ENCODE results near the gene EYS. TPM values are rescaled to one million over a fixed set of nuclear protein-coding genes. Genes with fewer than 3 reads are reported as not detected.

EYS gene
- total and polyA plus RNA-seq, 4 donors: 0.53 to 4.5 (median 2.4) TPM

DNA sequence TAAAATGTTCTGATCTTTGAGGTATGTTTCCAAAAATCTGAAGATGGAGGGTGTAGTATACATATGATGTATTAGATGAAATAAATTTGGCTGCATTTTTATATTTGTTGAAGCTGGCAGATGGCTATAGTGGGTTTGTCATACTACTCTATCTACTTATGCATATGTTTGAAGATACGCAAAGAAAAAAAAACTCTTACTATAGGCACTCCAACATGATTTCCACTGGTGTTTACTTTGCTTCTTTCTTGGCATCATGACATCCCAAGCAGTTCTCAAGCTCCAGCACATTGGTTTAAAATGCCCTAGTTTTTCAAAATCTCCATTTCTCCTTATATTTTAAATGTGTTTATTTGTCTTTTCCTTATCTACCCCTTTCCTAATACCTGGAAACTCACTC, 1359.6 kb downstream of the EYS start:
- Histone ChIP-seq H3K27ac (ENCODE audit: low read depth, low read length) (no peak overlapping the region), H3K9me3 (ENCODE audit: control insufficient read depth, insufficient read depth, low read length) (no peaks in the 10 kb centered on the region), H3K36me3 (ENCODE audit: control insufficient read depth, insufficient read depth, low read length) (no peaks in the 10 kb centered on the region), H3K27me3 (ENCODE audit: control insufficient read depth, insufficient read depth, low read length) (no peaks in the 10 kb centered on the region), H3K4me3 (ENCODE audit: low read depth, low read length) (no peak overlapping the region), H3K4me1 (ENCODE audit: control insufficient read depth, insufficient read depth, low read length) (no peaks in the 10 kb centered on the region)
- DNase-seq (ENCODE audit: low read depth in 4 of 6, low spot score in 6 of 6): peak in 1 of 6 donors; percentile 58
- WGBS (ENCODE audit: insufficient coverage): no CpG with 5 or more reads among the region's 1 CpG

DNA sequence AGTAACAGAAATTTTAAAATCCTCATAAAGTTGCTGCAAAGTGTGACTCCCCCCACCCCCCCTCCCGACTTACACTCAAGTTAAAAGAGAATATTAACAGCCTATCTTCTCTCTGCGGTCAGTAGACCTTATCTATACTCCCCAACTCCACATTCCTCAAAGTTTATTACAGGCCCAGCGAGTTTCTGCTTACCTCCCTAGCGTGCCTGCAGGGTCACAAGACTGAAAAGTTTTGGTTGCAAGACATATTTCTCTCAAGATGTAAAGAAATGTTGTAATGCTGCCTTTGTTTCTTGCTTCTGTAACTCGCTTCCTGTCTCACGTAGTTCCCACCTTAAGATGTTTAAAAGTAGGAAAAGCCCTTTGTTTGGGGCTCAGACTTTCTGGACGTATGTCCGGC, 1371.8 kb downstream of the EYS start:
- H3K4me1 ChIP-seq (ENCODE audit: control insufficient read depth, insufficient read depth, low read length): no peaks in the 10 kb centered on the region
- no peaks in the 10 kb centered on the region for H3K36me3 ChIP-seq (ENCODE audit: control insufficient read depth, insufficient read depth, low read length)
- no peak for DNase-seq (ENCODE audit: low read depth in 4 of 6, low spot score in 6 of 6)
- no peak overlapping the region for H3K4me3 ChIP-seq (ENCODE audit: low read depth, low read length)
- 100% methylated on average over 1 of the region's 8 CpGs for WGBS (ENCODE audit: insufficient coverage)
- peaks cover 1% of the 10 kb centered on the region for H3K9me3 ChIP-seq (ENCODE audit: control insufficient read depth, insufficient read depth, low read length)
- H3K27me3 ChIP-seq (ENCODE audit: control insufficient read depth, insufficient read depth, low read length): no peaks in the 10 kb centered on the region
- H3K27ac ChIP-seq (ENCODE audit: low read depth, low read length): no peak overlapping the region

DNA sequence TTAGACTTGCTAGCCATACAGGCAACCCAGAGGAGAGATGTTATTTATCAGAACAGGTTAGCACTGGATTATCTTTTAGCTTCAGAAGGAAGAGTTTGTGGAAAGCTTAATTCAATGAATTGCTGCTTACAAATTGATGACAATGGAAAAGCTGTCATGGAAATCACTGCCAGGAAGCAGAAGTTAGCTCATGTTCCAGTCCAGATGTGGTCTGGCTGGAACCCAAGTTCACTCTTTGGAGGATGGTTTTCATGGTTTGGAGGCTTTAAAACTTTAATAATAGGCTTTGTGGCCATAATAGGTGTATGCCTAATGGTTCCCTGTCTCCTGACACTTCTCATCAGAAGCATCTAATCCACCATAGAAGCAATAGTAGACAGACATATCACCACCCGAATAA, 1372.4 kb downstream of the EYS start:
- no peak overlapping the region for H3K4me3 ChIP-seq (ENCODE audit: low read depth, low read length)
- no peaks in the 10 kb centered on the region for H3K4me1 ChIP-seq (ENCODE audit: control insufficient read depth, insufficient read depth, low read length)
- no peaks in the 10 kb centered on the region for H3K27me3 ChIP-seq (ENCODE audit: control insufficient read depth, insufficient read depth, low read length)
- DNase-seq (ENCODE audit: low read depth in 4 of 6, low spot score in 6 of 6): no peak
- peaks cover under 1% of the 10 kb centered on the region for H3K9me3 ChIP-seq (ENCODE audit: control insufficient read depth, insufficient read depth, low read length)
- no peak overlapping the region for H3K27ac ChIP-seq (ENCODE audit: low read depth, low read length)
- WGBS (ENCODE audit: insufficient coverage): no CpG with 5 or more reads among the region's 1 CpG
- no peaks in the 10 kb centered on the region for H3K36me3 ChIP-seq (ENCODE audit: control insufficient read depth, insufficient read depth, low read length)

DNA sequence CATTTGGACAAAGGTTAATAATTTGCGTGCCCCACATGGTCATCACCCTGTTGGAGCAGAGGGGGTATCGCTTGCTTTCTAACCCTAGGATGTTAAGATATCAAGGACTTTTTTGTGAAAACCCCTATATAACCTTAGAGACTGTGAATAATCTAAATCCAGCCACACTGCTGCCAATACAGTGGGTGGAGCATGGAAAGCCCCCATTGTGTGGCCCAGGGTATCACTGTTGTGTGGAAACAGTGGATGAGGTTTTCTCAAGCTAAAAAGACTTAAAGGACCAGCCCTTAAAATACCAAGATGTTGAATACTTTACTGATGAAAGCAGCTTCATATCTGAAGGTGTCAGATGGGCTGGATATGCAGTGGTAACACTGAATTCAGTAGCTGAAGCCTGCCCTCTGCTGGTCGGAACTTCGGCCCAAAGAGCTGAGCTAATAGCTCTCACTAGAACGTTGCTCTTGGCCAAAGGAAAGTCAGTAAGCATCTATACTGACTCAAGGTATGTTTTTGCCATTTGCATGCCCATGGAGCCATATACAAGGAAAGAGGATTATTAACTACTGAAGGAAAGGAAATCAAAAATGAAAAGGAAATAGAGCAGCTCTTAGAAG, 1376.2 kb downstream of the EYS start:
- Histone ChIP-seq H3K4me1 (ENCODE audit: control insufficient read depth, insufficient read depth, low read length) (no peaks in the 10 kb centered on the region), H3K27ac (ENCODE audit: low read depth, low read length) (no peak overlapping the region), H3K4me3 (ENCODE audit: low read depth, low read length) (no peak overlapping the region), H3K9me3 (ENCODE audit: control insufficient read depth, insufficient read depth, low read length) (no peaks in the 10 kb centered on the region), H3K27me3 (ENCODE audit: control insufficient read depth, insufficient read depth, low read length) (no peaks in the 10 kb centered on the region), H3K36me3 (ENCODE audit: control insufficient read depth, insufficient read depth, low read length) (no peaks in the 10 kb centered on the region)
- WGBS (ENCODE audit: insufficient coverage): 18% methylated on average over 3 of the region's 5 CpGs
- peak in 5 of 6 donors; percentile 4 to 73 (median 5) for DNase-seq (ENCODE audit: low read depth in 4 of 6, low spot score in 6 of 6)

DNA sequence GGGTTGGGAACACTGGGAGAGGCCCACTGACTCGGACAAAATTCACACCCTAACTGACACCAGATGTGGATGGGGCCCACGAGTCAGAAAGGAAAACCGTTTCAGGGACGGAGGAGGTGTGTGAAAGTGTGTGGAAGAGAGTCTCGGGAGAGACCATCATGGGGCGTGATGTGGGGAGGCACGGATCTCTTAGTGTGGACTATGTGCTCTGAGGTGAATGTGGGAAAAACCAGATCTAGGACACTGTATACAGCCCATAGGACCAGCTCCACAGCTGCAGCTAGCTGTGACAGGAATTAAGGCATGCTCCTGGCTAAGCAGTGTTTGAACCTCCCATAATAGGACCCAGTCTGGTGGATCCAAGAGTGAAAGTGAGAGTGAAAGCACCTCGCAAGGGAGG, 1380.1 kb downstream of the EYS start:
- H3K27me3 ChIP-seq (ENCODE audit: control insufficient read depth, insufficient read depth, low read length): no peaks in the 10 kb centered on the region
- no peaks in the 10 kb centered on the region for H3K36me3 ChIP-seq (ENCODE audit: control insufficient read depth, insufficient read depth, low read length)
- H3K4me3 ChIP-seq (ENCODE audit: low read depth, low read length): no peak overlapping the region
- H3K9me3 ChIP-seq (ENCODE audit: control insufficient read depth, insufficient read depth, low read length): no peaks in the 10 kb centered on the region
- DNase-seq (ENCODE audit: low read depth in 4 of 6, low spot score in 6 of 6): no peak
- no peak overlapping the region for H3K27ac ChIP-seq (ENCODE audit: low read depth, low read length)
- no peaks in the 10 kb centered on the region for H3K4me1 ChIP-seq (ENCODE audit: control insufficient read depth, insufficient read depth, low read length)
- WGBS (ENCODE audit: insufficient coverage): 91% methylated on average over 6 of the region's 8 CpGs

DNA sequence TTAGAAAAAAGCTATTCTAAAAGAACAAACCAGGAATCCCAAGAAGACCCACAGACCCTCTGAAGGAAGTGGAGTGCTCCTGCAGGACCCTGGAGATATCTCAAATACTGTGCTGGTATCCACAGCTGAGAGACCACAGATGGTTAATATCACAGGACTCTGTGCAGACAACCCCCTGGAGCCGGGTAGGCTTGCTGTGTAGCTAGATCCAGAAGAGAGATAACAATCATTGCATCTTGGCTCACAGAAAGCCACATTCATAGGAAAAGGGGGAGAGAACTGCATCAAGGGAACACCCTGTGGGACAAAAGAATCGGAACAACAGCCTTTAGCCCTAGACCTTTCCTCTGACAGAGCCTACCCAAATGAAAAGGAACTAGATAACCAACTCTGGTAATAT, 1381.9 kb downstream of the EYS start:
- Histone ChIP-seq H3K27me3 (ENCODE audit: control insufficient read depth, insufficient read depth, low read length) (no peaks in the 10 kb centered on the region), H3K36me3 (ENCODE audit: control insufficient read depth, insufficient read depth, low read length) (no peaks in the 10 kb centered on the region), H3K4me1 (ENCODE audit: control insufficient read depth, insufficient read depth, low read length) (no peaks in the 10 kb centered on the region), H3K27ac (ENCODE audit: low read depth, low read length) (no peak overlapping the region), H3K4me3 (ENCODE audit: low read depth, low read length) (no peak overlapping the region), H3K9me3 (ENCODE audit: control insufficient read depth, insufficient read depth, low read length) (no peaks in the 10 kb centered on the region)
- no CpG with 5 or more reads among the region's 2 CpGs for WGBS (ENCODE audit: insufficient coverage)
- DNase-seq (ENCODE audit: low read depth in 4 of 6, low spot score in 6 of 6): no peak

DNA sequence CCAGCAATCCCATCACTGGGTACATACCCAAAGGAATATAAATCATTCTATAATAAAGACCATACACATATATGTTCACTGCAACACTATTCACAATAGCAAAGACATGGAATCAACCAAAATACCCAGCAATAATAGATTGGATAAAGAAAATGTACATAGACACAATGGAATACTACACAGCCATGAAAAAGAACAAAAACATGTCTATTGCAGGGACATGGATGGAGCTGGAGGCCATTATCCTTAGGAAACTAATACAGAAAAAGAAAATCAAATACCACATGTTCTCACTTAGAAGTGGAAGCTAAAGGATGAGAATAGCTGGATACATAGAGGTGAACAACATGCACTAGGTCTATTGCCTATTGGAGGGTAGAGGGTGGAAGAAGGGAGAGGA, 1396.8 kb downstream of the EYS start:
- DNase-seq (ENCODE audit: low read depth in 4 of 6, low spot score in 6 of 6): no peak
- Histone ChIP-seq H3K27me3 (ENCODE audit: control insufficient read depth, insufficient read depth, low read length) (no peaks in the 10 kb centered on the region), H3K36me3 (ENCODE audit: control insufficient read depth, insufficient read depth, low read length) (no peaks in the 10 kb centered on the region), H3K27ac (ENCODE audit: low read depth, low read length) (no peak overlapping the region), H3K4me3 (ENCODE audit: low read depth, low read length) (no peak overlapping the region), H3K4me1 (ENCODE audit: control insufficient read depth, insufficient read depth, low read length) (no peaks in the 10 kb centered on the region), H3K9me3 (ENCODE audit: control insufficient read depth, insufficient read depth, low read length) (no peaks in the 10 kb centered on the region)

DNA sequence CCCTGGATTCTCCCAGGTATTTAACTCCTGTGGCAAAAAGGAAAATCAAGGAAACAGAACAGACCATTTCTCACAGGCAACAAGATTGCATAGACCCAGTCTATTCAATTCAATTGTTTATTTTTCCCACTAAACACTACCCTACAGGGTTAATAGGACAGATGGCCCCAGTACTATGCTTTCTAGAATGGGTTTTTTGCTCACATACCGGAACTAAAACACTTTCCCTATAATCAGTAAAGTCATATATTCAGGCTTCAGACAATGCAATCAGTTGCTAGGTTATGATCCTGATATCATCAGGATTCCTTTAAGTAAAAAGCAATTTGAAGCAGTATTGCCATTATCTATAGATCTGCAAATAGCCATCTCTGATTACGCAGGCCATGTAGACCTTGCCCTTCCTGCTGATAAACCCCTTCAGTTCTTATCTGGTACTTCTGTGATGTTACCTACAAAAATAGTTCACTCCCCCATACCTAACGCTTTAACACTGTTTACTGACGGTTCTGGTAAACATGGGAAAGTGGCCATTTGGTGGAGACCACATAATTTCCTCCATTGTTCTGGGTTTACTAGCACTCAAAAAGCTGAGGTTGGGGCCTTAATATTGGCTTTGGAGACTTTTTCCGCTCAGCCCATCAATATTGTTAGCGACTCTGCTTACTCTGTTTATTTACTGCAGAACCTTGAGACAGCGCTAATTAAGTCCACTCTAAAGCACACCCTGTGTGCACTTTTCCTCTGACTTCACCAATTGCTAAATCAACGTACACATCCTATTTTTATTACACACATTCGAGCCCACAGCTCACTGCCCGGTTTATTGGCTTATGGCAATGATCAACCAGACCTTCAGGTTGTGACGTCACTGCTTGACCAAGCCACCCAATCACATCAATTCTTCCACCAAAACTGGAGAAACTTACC, 1405.5 kb downstream of the EYS start:
- WGBS (ENCODE audit: insufficient coverage): 86% methylated on average over 9 of the region's 11 CpGs
- Histone ChIP-seq H3K27me3 (ENCODE audit: control insufficient read depth, insufficient read depth, low read length) (no peaks in the 10 kb centered on the region), H3K4me1 (ENCODE audit: control insufficient read depth, insufficient read depth, low read length) (no peaks in the 10 kb centered on the region), H3K4me3 (ENCODE audit: low read depth, low read length) (no peak overlapping the region), H3K27ac (ENCODE audit: low read depth, low read length) (no peak overlapping the region), H3K9me3 (ENCODE audit: control insufficient read depth, insufficient read depth, low read length) (no peaks in the 10 kb centered on the region), H3K36me3 (ENCODE audit: control insufficient read depth, insufficient read depth, low read length) (no peaks in the 10 kb centered on the region)
- no peak for DNase-seq (ENCODE audit: low read depth in 4 of 6, low spot score in 6 of 6)

DNA sequence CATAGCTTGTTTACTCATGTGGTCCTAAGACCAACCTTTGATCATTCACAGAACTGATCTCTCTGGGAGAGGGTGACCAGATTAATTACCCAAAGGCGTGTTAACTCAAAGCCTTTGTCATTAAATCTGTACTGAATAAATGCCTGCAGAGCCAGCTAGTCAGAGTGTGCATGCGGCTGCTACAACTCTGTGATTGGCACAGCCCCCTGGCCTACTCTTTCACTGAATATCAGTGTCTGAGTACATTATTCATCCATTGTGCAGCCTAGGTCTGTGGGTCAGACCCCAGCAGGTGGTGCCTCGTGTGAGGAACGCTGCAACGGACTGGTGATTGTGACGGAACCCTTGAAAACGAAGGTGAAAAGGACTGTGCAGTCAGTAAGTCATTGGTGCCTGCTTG, 1407.8 kb downstream of the EYS start:
- no peaks in the 10 kb centered on the region for H3K36me3 ChIP-seq (ENCODE audit: control insufficient read depth, insufficient read depth, low read length)
- H3K9me3 ChIP-seq (ENCODE audit: control insufficient read depth, insufficient read depth, low read length): no peaks in the 10 kb centered on the region
- H3K4me1 ChIP-seq (ENCODE audit: control insufficient read depth, insufficient read depth, low read length): no peaks in the 10 kb centered on the region
- H3K27ac ChIP-seq (ENCODE audit: low read depth, low read length): no peak overlapping the region
- no peaks in the 10 kb centered on the region for H3K27me3 ChIP-seq (ENCODE audit: control insufficient read depth, insufficient read depth, low read length)
- 78% methylated on average over 7 of the region's 7 CpGs for WGBS (ENCODE audit: insufficient coverage)
- DNase-seq (ENCODE audit: low read depth in 4 of 6, low spot score in 6 of 6): no peak
- H3K4me3 ChIP-seq (ENCODE audit: low read depth, low read length): no peak overlapping the region

DNA sequence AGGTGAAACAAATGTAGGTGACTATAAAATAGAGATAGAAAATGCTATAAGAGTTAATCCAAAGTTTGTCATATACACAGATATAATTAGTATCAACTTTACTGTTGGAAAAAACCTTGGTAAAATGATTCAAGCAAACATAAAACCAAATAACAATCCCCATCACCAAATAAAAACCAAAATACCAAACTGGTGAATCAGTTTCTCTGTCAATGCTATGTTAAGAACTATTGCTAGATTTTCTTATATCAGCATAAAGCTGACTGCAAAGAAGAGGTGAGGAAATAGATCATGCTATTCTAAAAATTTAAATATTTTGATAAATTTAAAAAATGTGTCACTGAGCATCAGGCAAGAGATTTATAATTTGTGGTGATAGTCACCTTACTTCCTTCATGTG, 1413.0 kb downstream of the EYS start:
- Histone ChIP-seq H3K4me3 (ENCODE audit: low read depth, low read length) (no peak overlapping the region), H3K36me3 (ENCODE audit: control insufficient read depth, insufficient read depth, low read length) (no peaks in the 10 kb centered on the region), H3K9me3 (ENCODE audit: control insufficient read depth, insufficient read depth, low read length) (no peaks in the 10 kb centered on the region), H3K27ac (ENCODE audit: low read depth, low read length) (no peak overlapping the region), H3K4me1 (ENCODE audit: control insufficient read depth, insufficient read depth, low read length) (no peaks in the 10 kb centered on the region), H3K27me3 (ENCODE audit: control insufficient read depth, insufficient read depth, low read length) (no peaks in the 10 kb centered on the region)
- no peak for DNase-seq (ENCODE audit: low read depth in 4 of 6, low spot score in 6 of 6)

All from spinal cord (tissue), 10 donors.